LNCAP (cell line): ENCODE results near the gene TSPAN10.

ENCODE experiments used
- CTCF ChIP-seq: fragments of 450-650 bp; IDR thresholded peaks from 2 replicates; pipeline ENCODE4 v1.5.1; 2017; ENCODE audit warnings: mild to moderate bottlenecking

Gene TSPAN10

GRCh38 chr17:81650951-81651350 lies 14.0 kb downstream of the TSPAN10 start:
- no peak for TF ChIP-seq CTCF

- no peak for TF ChIP-seq CTCF
Observed at GRCh38 chr17:81651692-81652091, 14.7 kb downstream of the TSPAN10 start.

GRCh38 chr17:81652906-81653771 lies 16.1 kb downstream of the TSPAN10 start:
- no peak for TF ChIP-seq CTCF

- no peak for TF ChIP-seq CTCF
Observed at GRCh38 chr17:81655378-81656117, 18.6 kb downstream of the TSPAN10 start.

GRCh38 chr17:81656118-81656743 lies 19.2 kb downstream of the TSPAN10 start, which contains the start of gene PDE6G:
Gene PDE6G, minus strand, starts transcription at chr17:81656542. Its CDS starts 3,237 bp downstream, at chr17:81653305.
- no peak for TF ChIP-seq CTCF

GRCh38 chr17:81656835-81657234 lies 19.8 kb downstream of the TSPAN10 start:
- TF ChIP-seq CTCF, result no peak

GRCh38 chr17:81659038-81659437 lies 22.0 kb downstream of the TSPAN10 start:
- TF ChIP-seq CTCF, result no peak
